ENCODE measurements around the gene HAND2. TPM values are rescaled to one million over a fixed set of nuclear protein-coding genes. Genes with fewer than 3 reads are reported as not detected.

Gene HAND2
- total RNA-seq (2016; rRNA removed; fragmentation: Illumina TruSeq; extraction: Trizol) (not detected in 2 replicates), polyA plus RNA-seq (2011; rRNA removed) (not detected in 2 replicates), polyA minus RNA-seq (2011; rRNA and poly(A)+ RNA removed; ENCODE audit: low replicate concordance) (not detected in 2 replicates), Bru-seq, nascent RNA (not detected), BruChase-seq, experiment 1, labeled RNA remaining after a 6-hour chase (not detected), BruChase-seq, experiment 2, labeled RNA remaining after a 2-hour chase (not detected)
- total RNA-seq (2016; cell fraction: cytosol; rRNA removed; fragmentation: Illumina TruSeq; extraction: Trizol; ENCODE audit: low read depth) = not detected in 2 replicates
- not detected in 2 replicates for total RNA-seq (2016; cell fraction: insoluble cytoplasmic fraction; rRNA removed; fragmentation: Illumina TruSeq; extraction: Trizol)
- total RNA-seq (2016; cell fraction: membrane; rRNA removed; fragmentation: Illumina TruSeq; extraction: Trizol) = not detected in 2 replicates
- not detected in 2 replicates for total RNA-seq (2016; cell fraction: nucleus; rRNA removed; fragmentation: Illumina TruSeq; extraction: Trizol)
- not detected in 2 replicates for polyA plus RNA-seq (2011; cell fraction: cytosol; rRNA removed)
- polyA plus RNA-seq (2011; cell fraction: nucleus; rRNA removed) = not detected in 2 replicates
- polyA plus RNA-seq (2012) = not detected in 2 replicates
- not detected in 2 replicates for polyA plus RNA-seq (2016; cell fraction: cytosol; fragmentation: Illumina TruSeq; extraction: Trizol; ENCODE audit: low read depth)
- not detected in 2 replicates for polyA plus RNA-seq (2016; cell fraction: insoluble cytoplasmic fraction; fragmentation: Illumina TruSeq; extraction: Trizol; ENCODE audit: low read depth)
- not detected in 2 replicates for polyA plus RNA-seq (2016; cell fraction: membrane; fragmentation: Illumina TruSeq; extraction: Trizol; ENCODE audit: low read depth)
- polyA plus RNA-seq (2016; cell fraction: nucleus; fragmentation: Illumina TruSeq; extraction: Trizol; ENCODE audit: insufficient read depth, low read depth) = not detected in 2 replicates
- polyA minus RNA-seq (2011; cell fraction: cytosol; rRNA and poly(A)+ RNA removed) = not detected in 2 replicates
- polyA minus RNA-seq (2011; cell fraction: nucleus; rRNA and poly(A)+ RNA removed) = not detected in 2 replicates
- long read RNA-seq, experiment 1 = 0 reads
- long read RNA-seq, experiment 2 = 0 reads

- BruUV-seq (replicated peaks) = no TSS peak
- Histone ChIP-seq H3K79me2 (ENCODE audit: insufficient read depth, low read length) (no peaks in the 10 kb centered on the region), H3K4me1 (ENCODE audit: insufficient read depth, low read length) (no peaks in the 10 kb centered on the region), H3K36me3 (replicated peaks in 1 of 2; ENCODE audit: control insufficient read depth in 1 of 2, insufficient read depth in 2 of 2, low read length in 2 of 2) (no peaks in the 10 kb centered on the region), H3K9me3 (ENCODE audit: low read length) (no peaks in the 10 kb centered on the region), H3K4me3 (replicated peaks in 1 of 3; ENCODE audit: insufficient read depth in 1 of 3, low read depth in 2 of 3, low read length in 3 of 3) (no peak within 1 kb of the TSS), H3K27ac (ENCODE audit: extremely low read length, insufficient read depth, low read length) (no peak within 1 kb of the TSS), H2AFZ (ENCODE audit: low read length) (no peak within 1 kb of the TSS), H3K9ac (ENCODE audit: insufficient read depth, low read depth, low read length) (no peak within 1 kb of the TSS), H3K27me3 (ENCODE audit: control insufficient read depth in 1 of 2, insufficient read depth in 2 of 2, low read length in 2 of 2) (peaks cover 9 to 69% of the 10 kb centered on the region in 2 experiments), H3K4me2 (ENCODE audit: low read depth, low read length) (no peak within 1 kb of the TSS), H4K20me1 (ENCODE audit: insufficient read depth, low read length) (no peaks in the 10 kb centered on the region)
- intact Hi-C loops (cut with micrococcal nuclease; ENCODE audit: unreplicated experiment) (no loop called here), in situ Hi-C loops (cut with HindIII; ENCODE audit: extremely low pct_ligation_motif_present, low pct_unique_long_range_greater_than_20kb) (no loop called here)
- no peak for DNase-seq (ENCODE audit: low spot score)
- ChIA-PET POLR2A (interaction anchor here (0.6 kb wide), 1 partner anchor 589 kb away, joined by 4 read pairs; no protein-coding TSS in a partner anchor), CTCF (ENCODE audit: low intra/inter-chr PET ratio, low total read pairs) (no interaction called here)
- no peak for FAIRE-seq
- ATAC-seq = no peak
- 63% methylated on average over 58 of the region's 81 CpGs for whole genome bisulfite sequencing (ENCODE audit: low lambda C conversion rate)
- no peak for TF ChIP-seq ARNTL (CRISPR knock-in tag; IDR thresholded peaks at IDR 0.05)
- no peak for TF ChIP-seq IKZF4 (CRISPR knock-in tag; IDR thresholded peaks at IDR 0.05; ENCODE audit: borderline replicate concordance, low read depth, not compliant biosample characterization)
- no peak for TF ChIP-seq ZBTB38 (CRISPR knock-in tag; IDR thresholded peaks at IDR 0.05)
- TF ChIP-seq ZBTB1 (CRISPR knock-in tag; IDR thresholded peaks at IDR 0.05; ENCODE audit: borderline replicate concordance) = no peak
- TF ChIP-seq GLMP (CRISPR knock-in tag; IDR thresholded peaks at IDR 0.05; ENCODE audit: borderline replicate concordance) = no peak
- no peak for TF ChIP-seq ZGPAT (CRISPR knock-in tag; IDR thresholded peaks at IDR 0.05)
- no peak for TF ChIP-seq NRL (CRISPR knock-in tag; IDR thresholded peaks at IDR 0.05; ENCODE audit: borderline replicate concordance)
- TF ChIP-seq ZNF703 (CRISPR knock-in tag; IDR thresholded peaks at IDR 0.05; ENCODE audit: borderline replicate concordance) = no peak
- TF ChIP-seq MED13 (CRISPR knock-in tag; IDR thresholded peaks at IDR 0.05) = no peak
- TF ChIP-seq ZIK1 (CRISPR knock-in tag; IDR thresholded peaks at IDR 0.05; ENCODE audit: borderline replicate concordance, low read depth) = no peak
- no peak for TF ChIP-seq ZNF33A (CRISPR knock-in tag; IDR thresholded peaks at IDR 0.05; ENCODE audit: borderline replicate concordance)
- TF ChIP-seq SP4 (CRISPR knock-in tag; IDR thresholded peaks at IDR 0.05) = no peak
- TF ChIP-seq NR0B2 (CRISPR knock-in tag; IDR thresholded peaks at IDR 0.05) = no peak
- no peak for TF ChIP-seq ZNF644 (CRISPR knock-in tag; IDR thresholded peaks at IDR 0.05; ENCODE audit: low read depth)
- TF ChIP-seq NR1H2 (CRISPR knock-in tag; IDR thresholded peaks at IDR 0.05; ENCODE audit: borderline replicate concordance, low read depth) = no peak
- TF ChIP-seq SMARCE1 (IDR thresholded peaks at IDR 0.05; ENCODE audit: borderline replicate concordance) = no peak
These were observed at the start of gene HAND2 for GRCh38 chr4:173529477-173530325. HAND2 (minus strand) TSS chr4:173530229; CDS start chr4:173529289, 940 bp downstream.
